Fibroblast of the aortic adventitia (primary cell): ENCODE results near the gene TCF15. TPM values are rescaled to one million over a fixed set of nuclear protein-coding genes. Genes with fewer than 3 reads are reported as not detected.

Experiments used
- DNase-seq: peaks from one replicate; pipeline ENCODE4 v3.0.0-alpha.2; 2010; ENCODE audit warnings: low read depth
- H3K4me3 ChIP-seq: 2 replicates; pipeline ENCODE4 v1.5.1; 2011; ENCODE audit warnings: low read depth, mild to moderate bottlenecking, control low read depth, low read length, moderate library complexity
- total RNA-seq: library from RNA; depleted of rRNA; stranded (reverse); fragments of >200 nt; gene quantifications from 2 replicates; pipeline ENCODE4 v1.2.3, GENCODE V29; 2012; ENCODE audit warnings: low replicate concordance
- TF ChIP-seq, protein P1 (sequence below): IDR thresholded peaks from 2 replicates; pipeline ENCODE4 v1.5.1; 2011; ENCODE audit warnings: mild to moderate bottlenecking, low read length, control low read depth, inconsistent platforms; ENCODE audit not compliant: insufficient read depth

TCF15 gene, protein sequence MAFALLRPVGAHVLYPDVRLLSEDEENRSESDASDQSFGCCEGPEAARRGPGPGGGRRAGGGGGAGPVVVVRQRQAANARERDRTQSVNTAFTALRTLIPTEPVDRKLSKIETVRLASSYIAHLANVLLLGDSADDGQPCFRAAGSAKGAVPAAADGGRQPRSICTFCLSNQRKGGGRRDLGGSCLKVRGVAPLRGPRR
- total RNA-seq = not detected in 2 replicates

DNA sequence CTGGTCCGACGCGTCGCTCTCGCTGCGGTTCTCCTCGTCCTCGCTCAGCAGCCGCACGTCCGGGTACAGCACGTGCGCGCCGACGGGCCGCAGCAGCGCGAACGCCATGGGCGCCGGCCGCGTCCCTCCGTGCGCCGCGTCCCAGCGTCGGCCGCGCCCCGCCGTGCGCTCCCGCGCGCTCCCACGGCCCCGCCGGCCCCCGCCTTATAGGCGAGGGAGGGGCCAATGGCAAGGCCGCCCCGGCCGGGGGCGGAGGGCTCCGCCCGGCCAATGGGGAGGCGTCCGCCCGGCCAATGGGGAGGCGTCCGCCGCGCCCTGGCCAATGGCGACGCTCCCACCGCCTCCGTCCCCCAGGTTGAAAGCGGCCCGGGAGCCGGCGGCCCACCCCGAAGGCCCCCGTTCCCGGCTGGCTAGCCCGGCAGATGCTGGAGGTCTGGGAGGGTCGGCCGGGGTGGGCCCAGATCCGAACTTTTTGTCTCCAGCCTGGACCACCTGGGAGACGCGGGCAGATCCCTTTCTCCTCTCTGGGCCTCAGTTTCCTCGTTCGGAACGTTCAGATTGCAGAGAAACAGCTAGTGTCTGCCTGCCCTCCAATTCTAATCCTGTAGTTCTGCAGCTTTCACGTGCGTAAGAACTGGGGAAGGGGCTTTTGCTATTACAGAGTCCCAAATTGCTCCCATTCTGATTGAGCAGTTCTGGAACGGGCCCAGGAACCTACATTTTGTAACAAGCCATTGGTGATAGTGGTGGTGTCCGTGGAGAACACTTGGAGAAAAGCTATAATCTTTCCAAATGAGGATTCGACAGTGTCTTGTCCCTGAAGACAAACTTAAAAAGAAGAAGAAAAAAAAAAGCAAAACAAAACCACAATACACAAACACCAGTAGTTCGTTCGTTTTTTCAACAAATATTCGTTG, at the start of gene TCF15:
Gene TCF15 (minus strand): TSS at position 180 of the 917 bp plus-strand sequence. CDS start 72 bp downstream, at position 108.
- TF ChIP-seq, protein P1, sequence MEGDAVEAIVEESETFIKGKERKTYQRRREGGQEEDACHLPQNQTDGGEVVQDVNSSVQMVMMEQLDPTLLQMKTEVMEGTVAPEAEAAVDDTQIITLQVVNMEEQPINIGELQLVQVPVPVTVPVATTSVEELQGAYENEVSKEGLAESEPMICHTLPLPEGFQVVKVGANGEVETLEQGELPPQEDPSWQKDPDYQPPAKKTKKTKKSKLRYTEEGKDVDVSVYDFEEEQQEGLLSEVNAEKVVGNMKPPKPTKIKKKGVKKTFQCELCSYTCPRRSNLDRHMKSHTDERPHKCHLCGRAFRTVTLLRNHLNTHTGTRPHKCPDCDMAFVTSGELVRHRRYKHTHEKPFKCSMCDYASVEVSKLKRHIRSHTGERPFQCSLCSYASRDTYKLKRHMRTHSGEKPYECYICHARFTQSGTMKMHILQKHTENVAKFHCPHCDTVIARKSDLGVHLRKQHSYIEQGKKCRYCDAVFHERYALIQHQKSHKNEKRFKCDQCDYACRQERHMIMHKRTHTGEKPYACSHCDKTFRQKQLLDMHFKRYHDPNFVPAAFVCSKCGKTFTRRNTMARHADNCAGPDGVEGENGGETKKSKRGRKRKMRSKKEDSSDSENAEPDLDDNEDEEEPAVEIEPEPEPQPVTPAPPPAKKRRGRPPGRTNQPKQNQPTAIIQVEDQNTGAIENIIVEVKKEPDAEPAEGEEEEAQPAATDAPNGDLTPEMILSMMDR = no peak
- no peak for DNase-seq
- H3K4me3 ChIP-seq = no peak within 1 kb of the TSS

DNA sequence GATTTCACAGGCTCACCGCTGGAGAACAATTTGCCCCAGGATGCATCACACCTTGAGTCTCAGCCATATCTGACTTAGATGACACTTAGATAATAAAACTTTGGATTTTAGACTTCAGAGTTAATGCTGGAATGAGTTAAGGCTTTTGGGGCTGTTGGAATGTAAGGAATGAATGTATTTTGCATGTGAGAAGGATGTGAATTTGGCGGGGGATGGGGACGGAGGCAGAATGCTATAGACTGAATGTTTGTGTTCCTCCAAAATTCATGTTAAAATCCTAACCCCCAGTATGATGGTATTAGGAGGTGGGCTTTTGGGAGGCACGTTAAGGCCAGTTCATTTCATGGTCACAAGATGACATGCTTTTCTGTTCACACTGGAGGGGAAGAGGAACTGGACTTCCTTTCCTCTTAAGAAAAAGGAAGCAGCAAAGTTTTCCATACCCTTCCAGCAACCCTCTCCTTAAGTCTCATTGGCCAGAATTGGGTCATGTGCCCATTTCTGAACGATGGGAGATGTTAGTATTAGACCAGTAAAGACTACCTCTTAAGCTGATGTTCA, 48.7 kb upstream of the TCF15 start:
- DNase-seq = peak; percentile 37
- TF ChIP-seq, protein P1 = no peak
- H3K4me3 ChIP-seq = no peak overlapping the region

DNA sequence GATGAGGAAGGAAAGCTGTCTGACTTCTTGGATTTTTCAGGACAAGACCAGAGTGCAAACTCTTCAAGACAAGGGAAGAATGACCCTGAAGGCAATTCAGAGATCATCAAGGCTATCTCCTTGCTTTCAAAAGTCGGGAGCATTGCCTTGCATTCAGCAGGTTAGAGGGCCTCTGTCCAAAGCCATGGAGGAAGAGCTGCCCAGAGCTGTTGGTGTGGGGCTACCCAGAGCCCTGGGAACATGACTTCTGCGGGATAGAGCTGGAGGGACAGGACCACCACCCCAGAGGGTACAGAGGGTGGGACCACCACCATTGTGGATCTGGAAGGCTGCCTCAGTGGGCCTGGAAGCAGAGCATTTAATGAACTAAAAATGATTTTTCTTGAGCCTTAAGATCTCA, 48.1 kb upstream of the TCF15 start:
- no peak overlapping the region for H3K4me3 ChIP-seq
- DNase-seq = no peak
- TF ChIP-seq, protein P1 = no peak

DNA sequence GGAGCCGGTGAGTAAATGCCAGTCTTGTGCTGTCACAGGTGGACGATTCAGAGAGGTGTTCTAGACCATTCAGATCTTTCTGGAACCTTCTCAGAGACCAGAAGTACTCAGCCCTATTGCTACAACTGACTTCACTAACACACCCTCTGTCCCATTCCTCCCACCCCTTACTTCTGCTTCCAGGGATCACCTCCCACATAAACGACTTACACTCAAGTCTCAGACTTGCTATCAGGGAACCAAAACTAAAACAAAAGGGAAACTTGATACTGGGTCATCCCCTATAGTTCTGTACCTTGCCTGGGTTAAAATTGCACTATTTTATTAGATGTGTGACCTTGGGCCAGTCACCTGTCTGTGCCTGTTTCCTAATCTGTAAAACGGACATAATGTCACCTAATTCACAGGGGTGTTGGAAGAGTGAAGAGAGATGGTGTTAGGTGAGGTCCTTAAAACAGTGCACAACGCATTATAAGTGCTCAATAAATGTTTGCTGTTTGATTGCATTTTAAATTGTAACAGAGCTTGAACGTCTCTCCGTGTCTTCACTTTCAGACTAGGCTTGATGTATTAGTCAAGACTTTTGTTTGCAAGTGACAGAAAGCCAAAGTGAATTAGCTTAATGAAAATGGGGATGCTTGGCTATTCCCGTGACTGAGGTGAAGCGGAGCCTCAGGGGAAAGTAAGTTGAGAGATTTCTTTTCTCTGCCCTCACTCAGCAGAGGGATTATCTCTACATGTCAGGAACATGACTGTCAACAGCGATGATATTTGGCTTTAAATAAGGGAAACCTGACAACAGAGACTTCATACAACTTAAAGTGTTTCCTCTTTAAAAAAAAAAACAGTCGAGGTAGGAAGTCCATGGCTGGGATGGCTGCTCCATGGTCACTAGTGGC, 45.9 kb upstream of the TCF15 start:
- DNase-seq = no peak
- no peak overlapping the region for H3K4me3 ChIP-seq
- TF ChIP-seq, protein P1 = no peak

DNA sequence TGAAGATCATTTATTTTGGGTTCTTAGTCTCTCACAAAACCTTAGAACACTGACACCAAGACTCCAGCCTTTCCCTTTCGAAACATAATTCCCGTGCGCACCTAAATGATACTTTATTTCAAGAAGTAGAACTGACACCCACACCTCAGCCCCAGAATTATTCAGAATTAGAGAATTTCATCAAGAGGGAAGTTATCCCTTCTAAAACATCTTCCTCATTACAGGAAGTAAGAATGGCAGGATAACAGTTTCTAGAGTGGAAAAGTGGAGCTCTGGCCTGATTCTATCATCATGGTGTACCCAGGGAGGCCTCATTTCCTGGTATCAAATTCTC, 44.3 kb upstream of the TCF15 start:
- no peak for DNase-seq
- H3K4me3 ChIP-seq = no peak overlapping the region
- TF ChIP-seq, protein P1 = no peak

DNA sequence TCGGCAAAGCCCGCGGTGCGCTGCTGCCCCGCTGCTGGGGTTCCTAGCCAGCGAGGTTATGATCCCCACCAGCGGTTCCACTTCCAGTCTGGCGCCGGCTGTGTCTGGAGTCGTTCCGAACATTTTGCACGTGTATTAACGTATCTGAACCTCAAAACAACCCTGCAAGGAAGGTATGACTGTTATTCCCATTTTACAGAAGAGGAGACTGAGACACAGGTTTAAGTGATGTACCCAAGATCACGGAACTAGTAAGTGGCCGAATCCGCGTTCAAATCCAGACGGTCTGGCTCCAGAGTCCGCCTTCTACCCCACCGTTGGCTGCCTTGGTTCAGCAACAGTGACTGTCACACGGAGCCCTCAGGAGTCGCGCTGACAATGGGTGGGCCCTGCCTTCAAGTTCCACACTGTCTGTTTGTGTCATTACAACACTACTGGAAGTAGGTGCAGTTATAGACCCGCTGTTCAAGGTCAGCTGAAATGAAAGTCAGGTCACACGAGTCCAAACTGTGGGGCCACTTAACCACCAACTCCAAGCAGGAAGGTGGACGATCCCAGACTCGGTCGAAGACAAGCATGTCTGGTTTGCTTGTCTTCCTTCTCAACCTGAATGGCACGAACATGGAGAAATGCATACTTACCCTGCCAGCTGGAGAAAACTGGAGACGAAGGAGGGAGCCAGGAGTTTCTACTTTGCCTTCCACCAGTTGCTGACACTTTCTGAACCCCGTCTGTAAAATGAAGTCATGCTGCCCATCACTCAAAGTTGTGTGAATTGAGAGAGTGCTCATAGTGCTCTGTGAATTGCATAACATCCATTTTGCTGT, 43.7 kb upstream of the TCF15 start:
- peak overlapping the region; percentile 82 for H3K4me3 ChIP-seq
- no peak for DNase-seq
- TF ChIP-seq, protein P1 = no peak
